RWPE1 (cell line): Measurements from ENCODE around the gene BRCA1.
"Not testable (repeated sequence)": the region's sequence is repeated elsewhere in the genome, so short reads cannot be mapped to it uniquely, and the experiment has no call there.

Source experiments
- CTCF ChIA-PET: fragments of 350-600 bp; sonication (Branson Sonifier 250); formaldehyde crosslinking; extraction: SDS; loops from one replicate; lab custom pipeline; 2021; lab: Yijun Ruan, JAX
- POLR2A ChIA-PET: fragments of 400-600 bp; formaldehyde crosslinking; extraction: SDS; loops from one replicate; lab custom pipeline; 2020; ENCODE audit warnings: antibody characterized with exemption; ENCODE audit not compliant: low non-redundant PET; lab: Yijun Ruan, JAX
- DNase-seq: peaks from one replicate; pipeline ENCODE4 v3.0.0; 2012; ENCODE audit warnings: low spot score
- H3K27ac ChIP-seq: fragments of 450-650 bp; 2 replicates; pipeline ENCODE4 v1.5.1; 2017
- CTCF ChIP-seq: fragments of 450-650 bp; conservative IDR thresholded peaks from 2 replicates; pipeline ENCODE4 v1.5.1; 2017; ENCODE audit warnings: low read depth, mild to moderate bottlenecking

Gene BRCA1

GRCh38 chr17:43056051-43056450 lies 69.1 kb downstream of the BRCA1 start:
- no peak for TF ChIP-seq CTCF
- CTCF ChIA-PET, result interaction anchor here (0.6 kb wide), 3 partner anchors 73 to 380 kb away, joined by 3 to 8 read pairs (median 3); no protein-coding TSS in a partner anchor
- no peak overlapping the region for H3K27ac ChIP-seq
- POLR2A ChIA-PET, result no interaction called here
- DNase-seq, result no peak

GRCh38 chr17:43053008-43053407 lies 72.2 kb downstream of the BRCA1 start:
- DNase-seq, H3K27ac ChIP-seq: not testable (repeated sequence)
- ChIA-PET CTCF (interaction anchor here (0.7 to 1.1 kb wide), 2 partner anchors 22 to 55 kb away, joined by 4 read pairs; partner anchors contain the start of gene RPL27), POLR2A (interaction anchor here (0.7 kb wide), 1 partner anchor 10 kb away, joined by 4 read pairs; no protein-coding TSS in a partner anchor)

- H3K27ac ChIP-seq, result no peak overlapping the region
- DNase-seq, result no peak
- TF ChIP-seq CTCF, result no peak
- POLR2A ChIA-PET, result no interaction called here
- CTCF ChIA-PET, result no interaction called here
These were observed 73.2 kb downstream of the BRCA1 start for GRCh38 chr17:43051969-43052368.

GRCh38 chr17:43044024-43044423 lies 81.1 kb downstream of the BRCA1 start:
- CTCF ChIA-PET, result interaction anchor here (0.6 kb wide), 1 partner anchor 138 kb away, joined by 3 read pairs; no protein-coding TSS in a partner anchor
- no peak for TF ChIP-seq CTCF
- POLR2A ChIA-PET, result no interaction called here
- H3K27ac ChIP-seq, result no peak overlapping the region
- no peak for DNase-seq

- ChIA-PET POLR2A (interaction anchor here (0.6 kb wide), 1 partner anchor 85 kb away, joined by 6 read pairs; no protein-coding TSS in a partner anchor), CTCF (no interaction called here)
- H3K27ac ChIP-seq, result no peak overlapping the region
- TF ChIP-seq CTCF, result no peak
- DNase-seq, result no peak
These were observed 81.9 kb downstream of the BRCA1 start for GRCh38 chr17:43043307-43043706.

- CTCF ChIA-PET, result interaction anchor here (0.7 kb wide), 1 partner anchor 71 kb away, joined by 3 read pairs; no protein-coding TSS in a partner anchor
- TF ChIP-seq CTCF, result no peak
- POLR2A ChIA-PET, result no interaction called here
- no peak for DNase-seq
- H3K27ac ChIP-seq, result no peak overlapping the region
These were observed 83.0 kb downstream of the BRCA1 start for GRCh38 chr17:43042025-43042628.

GRCh38 chr17:43040655-43041054 lies 84.5 kb downstream of the BRCA1 start:
- DNase-seq, result no peak
- no peak overlapping the region for H3K27ac ChIP-seq
- TF ChIP-seq CTCF, result no peak
- ChIA-PET CTCF (interaction anchor here (0.6 kb wide), 1 partner anchor 396 kb away, joined by 3 read pairs; no protein-coding TSS in a partner anchor), POLR2A (no interaction called here)
